NCI-H1048 (cell line): ENCODE measurements around the gene TEX9.
A peak's percentile ranks its signal among the peaks of the same experiment; 100 is the strongest.
"Not testable (repeated sequence)": the region's sequence is repeated elsewhere in the genome, so short reads cannot be mapped to it uniquely, and the experiment has no call there.

Experiments used
- DNase-seq: peaks from one replicate; lab custom pipeline; 2025; lab: John Stamatoyannopoulos, UW

Gene TEX9

DNA sequence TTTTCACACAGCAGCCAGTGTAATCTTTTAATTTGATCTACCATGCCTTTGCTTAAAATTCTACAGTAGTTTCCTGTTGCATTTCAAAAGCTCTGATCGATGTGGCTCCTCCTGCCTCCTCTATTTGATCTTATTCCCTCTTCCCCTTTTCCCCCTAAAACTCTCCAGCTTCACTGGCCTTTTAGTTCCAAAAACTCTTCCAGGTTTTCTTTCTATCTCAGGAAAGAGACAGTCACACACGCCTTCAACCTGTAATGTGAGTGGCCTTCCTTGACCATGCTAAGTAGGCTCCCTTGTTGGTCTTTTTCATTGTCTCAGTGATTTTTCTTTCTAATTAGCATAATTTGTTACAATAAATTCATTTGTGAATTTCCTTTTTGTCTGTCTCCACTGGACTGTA is 985 bp downstream of the TEX9 start:
- no peak for DNase-seq

DNA sequence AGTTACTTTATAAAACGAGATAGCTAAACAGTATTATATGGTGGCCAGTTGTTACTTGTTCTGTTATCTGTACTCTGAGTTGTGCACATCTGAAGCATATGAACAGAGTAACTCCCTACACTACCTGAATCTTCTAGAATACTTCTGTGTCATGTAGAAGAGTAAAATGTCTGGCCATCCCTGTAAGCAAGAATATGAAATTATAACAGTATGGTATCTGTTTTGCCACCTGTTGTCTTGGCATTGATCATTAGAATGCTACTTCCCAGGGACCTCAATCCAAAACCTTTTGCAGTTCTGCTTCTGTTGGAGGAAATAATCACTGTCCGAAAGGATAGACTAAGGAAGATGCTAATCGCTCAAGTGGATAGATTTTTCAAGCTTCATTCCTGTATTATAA is 1.9 kb downstream of the TEX9 start:
- DNase-seq: no peak

DNA sequence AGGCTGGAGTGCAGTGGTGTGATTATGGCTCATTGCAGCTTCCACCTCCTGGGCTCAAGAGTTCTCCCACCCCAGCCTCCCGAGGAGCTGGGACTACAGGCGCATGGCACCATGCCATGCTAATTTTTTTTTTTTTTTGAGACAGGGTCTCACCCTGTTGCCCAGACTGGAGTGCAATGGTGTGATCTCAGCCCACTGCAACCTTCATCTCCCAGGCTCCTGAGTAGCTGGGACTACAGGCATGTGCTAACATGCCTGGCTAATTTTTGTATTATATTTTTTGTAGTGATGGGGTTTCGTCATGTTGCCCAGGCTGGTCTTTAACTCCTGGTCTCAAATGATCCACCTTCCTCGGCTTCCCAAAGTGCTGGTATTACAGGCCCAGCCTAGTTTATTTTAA is 4.0 kb downstream of the TEX9 start:
- no peak for DNase-seq

DNA sequence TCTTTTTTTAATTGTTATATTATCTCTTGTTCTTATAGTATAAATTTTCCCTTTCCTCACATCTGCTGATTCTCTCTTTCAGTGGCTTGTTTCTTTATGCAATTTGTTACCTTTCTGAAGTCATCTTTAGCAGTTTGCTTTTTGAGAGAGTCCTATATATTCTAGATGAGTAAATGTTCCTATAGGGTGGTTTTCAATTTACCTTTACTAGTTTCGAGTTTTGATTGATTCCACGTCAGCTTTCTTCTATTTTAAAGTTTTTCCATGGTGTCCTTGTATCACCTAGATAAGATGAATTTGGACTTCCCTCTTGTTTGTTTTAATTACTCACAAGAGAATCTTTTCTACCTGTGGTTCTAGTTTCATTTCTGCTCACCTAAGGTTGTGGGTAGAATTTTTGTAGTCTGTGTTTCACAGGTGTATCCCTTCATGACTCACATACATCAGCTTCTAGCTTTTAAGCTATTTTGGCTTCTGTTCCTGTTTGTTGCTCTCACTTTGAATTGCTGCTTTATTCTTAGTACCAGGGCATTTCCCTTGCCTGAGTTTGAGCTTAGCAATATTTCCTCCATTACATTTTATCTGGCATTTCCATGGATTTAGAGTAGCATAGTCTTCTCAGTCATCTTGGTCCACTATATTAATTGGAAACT is 6.4 kb downstream of the TEX9 start:
- no peak for DNase-seq

- DNase-seq: not testable (repeated sequence)
Measured at GRCh38 chr15:56374693-56375092, 9.5 kb downstream of the TEX9 start.

GRCh38 chr15:56377822-56378221 is 12.6 kb downstream of the TEX9 start:
- not testable (repeated sequence) for DNase-seq

- DNase-seq: no peak
Measured at GRCh38 chr15:56383010-56383409, 17.8 kb downstream of the TEX9 start.

GRCh38 chr15:56385908-56386307 is 20.7 kb downstream of the TEX9 start:
- no peak for DNase-seq

DNA sequence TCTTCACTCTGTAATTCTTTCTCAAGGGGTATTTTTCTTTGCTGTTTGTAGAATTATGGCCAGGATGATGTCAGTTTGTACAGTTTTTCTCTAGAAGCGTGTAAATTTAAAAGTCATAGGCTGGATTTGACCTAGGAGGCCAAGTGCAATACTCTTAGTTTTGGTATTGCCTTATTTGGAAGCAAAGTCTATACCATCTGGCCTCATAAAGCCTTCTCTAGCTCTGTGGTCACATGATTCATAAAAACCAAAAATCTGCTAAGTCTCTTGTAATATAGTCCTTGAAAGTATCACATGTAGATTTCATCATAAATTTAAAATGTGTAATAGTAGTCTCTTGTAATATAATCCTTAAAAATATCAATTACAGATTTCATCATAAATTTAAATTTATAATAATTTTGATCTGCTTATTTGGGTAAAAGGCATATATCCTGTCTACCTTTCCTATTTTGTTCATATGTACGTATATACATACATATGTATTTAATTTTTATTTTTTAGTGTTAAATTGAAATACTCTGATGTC is 25.6 kb downstream of the TEX9 start:
- DNase-seq: no peak

GRCh38 chr15:56393277-56393676 is 28.1 kb downstream of the TEX9 start:
- no peak for DNase-seq

- DNase-seq: no peak
Measured at GRCh38 chr15:56394909-56395308, 29.7 kb downstream of the TEX9 start.

- not testable (repeated sequence) for DNase-seq
Measured at GRCh38 chr15:56397325-56397724, 32.1 kb downstream of the TEX9 start.

DNA sequence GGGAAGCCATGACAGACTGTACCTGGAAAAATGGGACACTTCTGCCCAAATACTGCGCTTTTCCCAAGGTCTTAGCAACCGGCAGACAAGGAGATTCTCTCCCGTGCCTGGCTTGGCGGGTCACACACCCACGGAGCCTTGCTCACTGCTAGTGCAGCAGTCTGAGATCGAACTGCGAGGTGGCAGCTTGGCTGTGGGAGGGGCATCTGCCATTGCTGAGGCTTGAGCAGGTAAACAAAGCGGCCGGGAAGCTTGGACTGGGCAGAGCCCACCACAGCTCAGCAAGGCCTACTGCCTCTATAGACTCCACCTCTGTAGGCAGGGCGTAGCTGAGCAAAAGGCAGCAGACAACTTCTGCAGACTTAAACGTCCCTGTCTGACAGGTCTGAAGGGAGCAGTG is 34.0 kb downstream of the TEX9 start:
- DNase-seq: not testable (repeated sequence)

DNA sequence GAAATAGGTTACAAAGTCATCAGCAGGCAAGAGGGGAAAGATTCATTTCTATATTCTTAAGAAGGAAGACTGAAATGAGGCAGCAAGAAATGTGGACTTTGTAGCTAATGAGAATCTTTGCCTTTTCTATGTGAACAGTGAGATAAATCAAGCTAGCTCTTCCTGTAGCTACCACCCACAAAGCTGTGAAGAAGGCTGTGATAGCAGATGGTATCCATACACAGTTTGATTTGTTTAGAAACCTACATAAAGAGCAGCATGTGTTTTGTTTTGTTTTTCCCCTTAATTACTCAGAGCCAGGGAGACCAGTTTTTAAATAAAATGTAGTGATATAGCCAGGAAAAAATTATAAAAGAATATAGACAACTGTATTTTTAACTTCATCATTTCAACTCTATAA is 45.5 kb downstream of the TEX9 start:
- no peak for DNase-seq

DNA sequence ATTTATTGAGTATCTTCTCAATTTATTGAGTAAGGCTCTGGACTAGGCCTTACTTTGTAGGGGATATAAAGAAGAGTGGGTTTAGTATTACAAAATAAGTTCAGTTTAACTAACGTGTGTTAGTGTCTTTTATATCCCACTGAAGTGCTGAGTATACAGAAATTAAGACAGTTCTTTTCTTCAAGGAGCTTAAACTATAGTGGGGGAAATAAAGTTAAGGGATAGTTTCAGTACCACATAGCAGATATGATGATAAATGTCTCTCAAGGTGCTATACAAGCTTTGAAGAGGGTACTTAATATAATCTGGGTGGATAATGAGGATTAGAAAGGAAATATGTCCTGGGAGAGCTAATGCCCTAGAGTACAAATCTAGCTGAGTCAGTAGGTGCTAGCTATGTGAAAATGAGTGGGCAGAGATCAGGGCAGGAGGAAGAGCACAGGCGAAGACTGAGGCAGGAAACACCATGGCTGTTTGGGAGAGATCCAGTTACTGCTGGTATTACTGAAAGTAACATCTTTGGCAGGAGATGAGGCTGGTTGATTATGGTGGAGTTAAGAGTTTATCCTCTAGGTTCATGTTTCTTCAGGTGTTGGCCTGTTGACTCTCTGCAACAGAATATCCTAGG is 46.0 kb downstream of the TEX9 start:
- DNase-seq: no peak

DNA sequence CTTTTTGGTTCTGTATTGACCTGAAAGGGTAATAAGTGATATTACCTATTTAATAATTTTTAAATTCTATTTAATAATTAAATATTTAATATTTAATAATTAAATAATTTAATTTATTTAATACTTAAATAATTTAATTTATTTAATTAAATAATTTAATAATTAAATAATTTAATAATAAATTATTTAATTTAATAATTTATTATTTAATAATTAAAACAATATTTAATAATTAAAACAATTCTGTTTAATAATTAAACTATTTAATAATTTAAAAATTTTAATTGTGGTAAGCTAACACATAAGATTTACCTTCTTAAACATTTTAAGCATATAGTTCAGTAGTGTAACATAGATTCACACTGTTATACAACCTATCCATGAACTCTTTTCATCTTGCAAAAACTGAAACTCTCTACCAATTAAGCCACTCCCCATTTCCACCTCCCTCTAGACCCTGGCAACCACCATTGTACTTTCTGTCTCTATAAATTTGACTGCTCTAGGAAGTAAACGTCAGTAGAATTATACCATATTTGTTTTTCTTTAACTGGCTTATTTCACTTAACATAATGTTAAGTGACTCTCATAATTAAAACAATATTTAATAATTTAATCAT is 48.0 kb downstream of the TEX9 start:
- not testable (repeated sequence) for DNase-seq

DNA sequence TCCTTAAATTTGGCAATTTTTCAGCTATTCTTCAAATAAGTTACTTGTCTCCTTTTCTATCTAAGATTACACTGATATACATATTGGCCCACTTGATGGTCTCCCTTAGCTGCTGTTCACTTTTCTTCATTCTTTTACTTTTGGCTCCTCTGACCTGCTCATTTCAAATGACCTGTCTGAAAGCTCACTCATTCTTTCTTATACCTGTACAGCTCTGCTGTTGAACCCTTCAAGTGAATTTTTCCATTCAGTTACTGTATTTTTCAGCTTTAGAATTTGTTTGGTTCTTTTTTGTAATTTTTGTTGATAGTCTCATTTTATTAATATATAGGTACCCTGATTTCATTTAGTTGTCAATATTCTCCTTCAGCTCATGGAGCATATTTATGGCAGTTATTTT is 60.0 kb downstream of the TEX9 start:
- no peak for DNase-seq

DNA sequence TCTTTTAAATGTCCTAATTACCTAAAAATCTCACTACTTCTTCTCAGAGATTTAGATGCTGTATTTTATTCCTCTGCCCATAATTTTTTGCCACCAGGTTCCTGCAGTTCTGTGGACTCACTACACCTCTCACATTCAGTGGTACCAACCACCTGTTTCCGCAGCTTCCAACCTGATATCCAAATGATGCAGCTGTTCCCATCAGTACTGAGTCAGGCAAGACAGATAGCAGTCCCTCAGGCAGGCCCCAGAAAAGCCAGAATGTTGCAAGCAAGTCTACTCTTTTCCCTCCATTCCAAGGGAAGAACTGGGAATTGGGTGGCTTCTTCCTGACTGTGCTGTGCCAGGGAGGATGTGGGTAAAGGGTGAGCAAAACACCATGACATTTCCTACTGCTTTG is 60.8 kb downstream of the TEX9 start:
- no peak for DNase-seq

GRCh38 chr15:56428821-56429458 is 63.7 kb downstream of the TEX9 start:
- peak; percentile 13 for DNase-seq

DNA sequence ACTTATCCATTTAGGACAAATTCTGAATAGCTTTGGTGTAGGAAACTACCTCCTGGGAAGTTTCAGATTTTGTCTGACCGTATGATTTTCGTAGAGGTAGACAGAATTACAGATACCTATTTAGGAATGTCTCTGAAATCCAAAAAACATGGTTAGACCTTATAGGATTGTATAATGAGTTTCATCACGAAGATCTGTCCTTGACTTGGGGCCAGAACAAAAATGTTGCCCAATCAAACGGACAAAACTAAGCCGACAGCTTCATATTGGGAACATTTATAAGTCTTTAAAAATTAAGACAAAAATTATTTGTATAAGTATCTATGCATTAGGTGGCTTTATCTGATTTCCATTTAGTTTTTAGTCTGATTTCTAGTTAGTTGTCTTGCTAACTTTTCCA is 67.1 kb downstream of the TEX9 start:
- DNase-seq: no peak

GRCh38 chr15:56440214-56440770 is 75.1 kb downstream of the TEX9 start:
- DNase-seq: no peak

DNA sequence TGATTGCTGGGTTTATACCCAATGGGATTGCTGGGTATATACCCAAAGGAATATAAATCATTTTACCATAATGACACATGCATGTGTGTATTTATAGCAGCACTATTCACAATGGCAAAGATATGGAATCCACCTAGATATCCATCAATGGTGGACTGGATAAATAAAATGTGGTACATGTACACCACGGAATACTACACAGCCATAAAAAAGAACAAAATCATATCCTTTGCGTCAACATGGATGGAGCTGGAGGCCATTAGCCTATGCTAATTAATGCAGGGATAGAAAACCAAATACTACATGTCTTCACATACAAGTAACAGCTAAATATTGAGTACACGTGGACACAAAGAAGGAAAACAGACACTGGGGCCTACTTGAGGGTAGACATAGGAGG is 77.1 kb downstream of the TEX9 start:
- no peak for DNase-seq

- no peak for DNase-seq
Measured at GRCh38 chr15:56445746-56446145, 80.5 kb downstream of the TEX9 start.
